ENCODE data around the gene WDR77. TPM values are rescaled to one million over a fixed set of nuclear protein-coding genes. Genes with fewer than 3 reads are reported as not detected.

The WDR77 gene
- total RNA-seq, 1 experiment from 2014 or later, result 46.1 TPM

DNA sequence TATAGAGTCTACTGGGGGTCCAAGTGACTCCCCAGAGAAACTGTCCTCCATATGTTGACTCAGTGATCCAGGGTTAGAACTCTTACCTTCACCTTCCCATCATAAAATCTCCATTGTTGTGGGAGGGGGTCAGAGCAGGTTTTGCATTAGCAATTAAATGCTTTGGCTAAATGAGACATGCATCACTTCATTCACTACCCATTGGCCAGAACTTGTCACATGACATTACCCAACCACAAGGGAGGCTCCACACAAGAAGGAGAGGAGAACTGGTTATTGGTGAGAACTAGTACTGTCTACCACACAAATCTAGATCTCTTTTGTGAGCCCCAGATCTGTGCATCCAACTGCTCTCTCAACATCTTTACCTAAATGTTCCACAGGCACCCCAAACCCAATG is 20.5 kb upstream of the WDR77 start:
- no peak for DNase-seq (ENCODE audit: low spot score)

DNA sequence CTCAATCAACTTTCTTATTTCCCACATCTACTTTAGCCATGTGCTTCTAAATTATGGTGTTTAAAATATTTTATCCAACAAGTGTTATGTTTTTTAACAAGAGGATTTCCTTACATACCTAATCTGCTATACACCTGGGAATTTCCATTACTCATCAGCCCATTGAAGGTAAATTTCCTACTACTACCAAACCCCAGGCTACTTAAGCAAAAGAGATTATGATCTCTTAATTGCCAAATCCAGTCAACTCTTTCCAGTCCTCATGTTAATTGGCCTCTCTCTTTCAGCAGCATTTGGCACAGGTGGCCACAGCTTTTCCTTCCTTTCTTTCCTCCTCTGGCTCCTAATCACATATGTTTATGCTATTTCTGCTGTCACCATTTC is 19.7 kb upstream of the WDR77 start:
- DNase-seq (ENCODE audit: low spot score), result no peak

DNA sequence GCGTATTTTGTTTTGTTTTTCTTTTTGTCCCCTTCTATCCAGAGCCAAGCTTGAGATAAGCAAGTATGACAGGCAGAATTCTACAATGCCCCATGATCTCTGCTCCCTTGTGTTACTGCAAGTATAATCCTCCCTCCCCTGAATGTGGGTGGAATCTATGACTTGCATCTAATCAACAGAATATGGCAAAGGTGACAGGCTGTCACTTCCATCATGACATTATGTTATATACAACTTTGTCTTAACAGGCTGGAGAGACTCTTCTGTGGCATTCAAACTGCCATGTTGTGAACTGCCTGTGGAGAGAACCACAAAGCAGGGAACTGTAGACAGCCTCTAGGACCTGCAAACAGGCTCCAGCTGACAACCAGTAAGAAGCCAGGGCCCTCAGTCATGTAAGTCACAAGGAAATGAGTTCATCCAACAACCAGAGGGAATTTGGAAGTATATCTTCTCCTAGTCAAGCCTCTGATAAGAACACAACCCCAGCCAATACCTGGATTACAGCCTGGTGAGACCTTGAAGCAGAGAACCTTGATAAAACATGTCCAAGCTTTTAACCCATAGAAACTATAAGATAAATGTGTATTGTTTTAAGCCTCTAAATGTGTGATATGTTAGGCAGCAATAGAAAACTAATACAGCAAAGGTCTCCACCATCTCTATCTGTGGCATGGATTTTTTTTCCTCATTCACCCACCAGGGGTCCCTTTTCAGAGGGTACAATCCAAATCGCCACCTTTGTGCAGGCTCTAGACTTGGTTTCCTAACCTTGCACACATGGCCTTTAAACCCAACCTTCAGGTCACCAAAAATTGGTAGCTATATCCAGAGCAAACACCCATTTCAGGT is 19.0 kb upstream of the WDR77 start:
- DNase-seq (ENCODE audit: low spot score), result no peak

DNA sequence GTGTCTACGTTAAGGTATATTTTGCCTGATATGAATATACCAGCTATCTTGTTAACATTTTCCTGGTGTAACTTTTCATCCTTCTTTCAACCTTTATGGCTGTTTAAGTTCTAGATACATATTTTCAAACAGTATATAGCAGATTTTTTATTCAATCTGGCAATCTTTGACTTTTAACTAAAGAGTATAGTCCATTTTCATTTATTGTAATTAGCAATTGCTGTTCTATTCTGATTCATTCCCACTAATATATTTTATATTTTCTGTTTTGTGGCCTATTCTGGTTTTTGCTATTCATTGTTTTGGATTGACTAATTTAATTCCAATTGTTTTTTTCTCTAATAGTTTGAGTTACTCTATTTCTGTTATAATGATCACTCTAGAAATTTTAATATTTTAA is 17.4 kb upstream of the WDR77 start:
- no peak for DNase-seq (ENCODE audit: low spot score)

DNA sequence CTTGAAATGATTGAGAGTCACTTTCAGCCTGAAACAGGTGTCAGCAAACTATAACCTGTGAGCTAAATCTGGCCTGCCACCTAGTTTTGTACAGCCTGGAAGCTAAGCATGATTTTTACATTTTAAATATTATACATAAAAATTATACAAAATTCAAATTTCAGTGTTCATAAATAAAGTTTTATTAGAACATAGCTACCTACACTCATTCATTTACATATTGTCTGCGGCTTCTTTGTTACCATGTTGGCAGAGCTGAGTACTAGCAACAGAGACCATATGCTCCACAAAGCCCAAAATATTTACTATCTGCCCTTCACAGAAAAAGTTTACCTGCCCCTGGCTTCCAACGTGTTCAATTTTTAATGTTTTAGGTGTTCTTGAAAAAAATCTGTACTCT is 16.7 kb upstream of the WDR77 start:
- no peak for DNase-seq (ENCODE audit: low spot score)

DNA sequence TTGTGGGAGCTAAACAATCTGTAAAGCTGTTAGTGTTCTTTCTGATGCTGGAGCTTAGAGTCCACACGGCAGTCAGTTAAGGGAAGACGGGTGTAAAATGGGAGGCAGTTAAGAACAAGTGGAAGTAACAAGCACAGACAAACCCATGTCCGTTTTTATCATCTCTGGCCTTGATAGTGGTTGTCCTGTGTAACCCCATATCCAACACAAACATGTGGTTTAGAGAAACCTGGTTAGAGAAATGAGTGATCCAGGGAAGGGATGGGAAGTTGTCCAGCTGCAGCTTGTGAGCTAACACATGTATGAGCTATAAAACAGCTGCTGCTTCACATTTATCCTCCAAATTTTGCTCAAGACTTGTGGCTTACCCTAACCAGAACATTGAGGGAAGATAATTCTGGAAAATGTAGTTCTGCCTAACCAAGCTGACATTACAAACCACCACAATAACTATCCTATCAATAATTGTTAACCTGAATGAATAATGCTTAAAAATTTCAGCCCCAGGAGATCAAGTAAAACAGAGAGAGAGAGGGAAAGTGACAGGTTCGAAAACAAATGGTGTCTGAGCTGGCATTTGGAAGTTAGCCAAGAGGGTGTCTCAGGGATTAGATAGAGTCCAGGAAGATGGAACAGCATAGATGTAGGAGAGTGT is 14.1 kb upstream of the WDR77 start:
- DNase-seq (ENCODE audit: low spot score), result peak; percentile 78

DNA sequence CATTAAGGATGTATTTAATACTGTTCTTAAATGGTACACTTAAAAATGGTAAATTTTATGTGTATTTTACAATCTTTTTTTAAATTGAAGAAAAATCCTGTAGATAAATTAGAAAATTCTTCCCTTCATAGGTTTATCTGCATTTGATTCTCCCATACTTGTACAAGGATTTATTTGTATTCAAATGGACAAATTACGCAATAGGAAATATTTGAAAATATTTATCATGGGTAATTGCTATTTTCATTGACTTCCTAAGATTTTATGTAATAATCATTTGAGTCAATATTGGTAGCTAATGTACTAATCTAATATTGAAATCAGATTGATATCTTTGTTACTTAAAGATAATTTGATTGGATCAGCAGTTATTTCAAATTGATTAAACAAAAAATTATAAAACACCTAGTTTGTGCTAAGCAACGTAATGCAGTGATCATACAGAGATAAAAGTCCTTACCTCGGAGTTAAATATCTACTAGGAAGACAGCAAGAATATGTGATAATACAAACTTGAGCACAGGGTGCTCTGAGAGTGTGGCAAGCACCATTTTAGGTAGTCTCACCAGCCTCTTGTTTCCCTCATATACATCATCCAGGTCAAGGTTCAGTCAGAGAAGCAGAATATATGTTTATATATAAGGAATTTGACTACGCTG is 13.4 kb upstream of the WDR77 start:
- no peak for DNase-seq (ENCODE audit: low spot score)

DNA sequence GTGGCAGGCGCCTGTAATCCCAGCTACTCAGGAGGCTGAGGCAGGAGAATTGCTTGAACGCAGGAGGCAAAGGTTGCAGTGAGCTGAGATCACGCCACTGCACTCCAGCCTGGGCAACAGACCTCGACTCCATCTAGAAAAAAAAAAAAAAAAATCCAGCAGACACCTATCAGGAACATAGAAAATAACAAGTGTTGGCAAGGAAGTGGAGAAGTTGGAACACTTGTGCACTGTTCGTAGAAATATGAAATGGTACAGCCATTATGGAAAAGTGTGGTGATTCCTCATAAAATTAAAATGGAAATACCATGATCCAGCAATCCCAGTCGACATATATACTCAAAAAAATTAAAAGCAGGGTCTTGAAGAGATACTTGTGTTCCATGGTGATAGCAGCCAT is 12.7 kb upstream of the WDR77 start:
- no peak for DNase-seq (ENCODE audit: low spot score)

DNA sequence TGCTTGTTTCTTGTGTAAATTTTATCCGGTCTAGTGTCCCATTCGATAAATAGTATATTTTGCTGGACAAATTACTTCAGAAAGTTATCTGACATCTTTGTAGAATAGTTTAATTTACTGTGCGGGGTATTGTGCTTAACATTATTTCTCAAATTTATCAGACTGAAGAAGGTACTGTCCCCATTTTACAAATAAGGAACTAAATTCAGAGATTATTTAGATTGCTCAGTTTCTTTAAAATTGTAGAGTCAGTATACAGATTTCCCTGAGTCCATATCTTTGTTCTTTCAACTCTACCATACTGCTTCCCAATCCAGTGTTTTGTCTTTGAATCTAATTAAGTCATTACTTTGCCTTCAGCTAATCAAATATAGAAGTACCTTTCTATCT is 6.6 kb upstream of the WDR77 start:
- no peak for DNase-seq (ENCODE audit: low spot score)

DNA sequence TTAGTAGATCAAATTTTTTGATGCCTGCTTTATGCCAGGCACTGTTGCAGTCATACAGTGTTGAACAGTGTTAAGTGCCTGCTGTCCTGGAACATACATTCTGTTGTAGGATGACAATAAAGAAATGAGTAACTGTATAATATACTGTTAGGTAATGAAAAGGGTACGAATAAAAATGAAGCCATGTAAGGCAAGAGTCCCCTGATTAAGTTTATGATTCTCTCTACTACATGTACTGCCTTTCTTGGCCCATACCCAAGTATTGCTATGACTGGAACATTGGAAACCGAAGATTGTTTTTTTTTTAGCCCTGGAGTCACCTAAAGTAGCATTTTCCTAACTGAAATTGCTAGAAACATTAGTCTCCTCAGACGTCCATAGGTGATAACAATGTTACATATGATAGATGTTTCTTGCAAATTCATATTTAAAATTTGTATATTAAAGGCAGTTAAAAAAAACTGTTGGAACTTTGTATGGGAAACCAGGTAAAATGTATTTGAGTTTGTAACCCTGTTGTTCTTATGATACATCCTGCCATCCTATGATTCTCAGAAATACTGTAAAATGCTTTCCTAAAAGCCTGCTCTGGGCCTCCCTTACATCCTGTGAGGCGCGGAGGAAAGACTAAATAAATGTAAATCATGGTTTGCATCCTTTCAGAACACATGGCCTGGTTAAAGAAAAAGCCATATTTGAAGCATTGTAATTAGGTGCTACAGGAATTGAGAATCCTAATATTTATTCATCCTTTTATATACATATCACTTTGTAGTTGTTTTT is 6.0 kb upstream of the WDR77 start:
- no peak for DNase-seq (ENCODE audit: low spot score)

DNA sequence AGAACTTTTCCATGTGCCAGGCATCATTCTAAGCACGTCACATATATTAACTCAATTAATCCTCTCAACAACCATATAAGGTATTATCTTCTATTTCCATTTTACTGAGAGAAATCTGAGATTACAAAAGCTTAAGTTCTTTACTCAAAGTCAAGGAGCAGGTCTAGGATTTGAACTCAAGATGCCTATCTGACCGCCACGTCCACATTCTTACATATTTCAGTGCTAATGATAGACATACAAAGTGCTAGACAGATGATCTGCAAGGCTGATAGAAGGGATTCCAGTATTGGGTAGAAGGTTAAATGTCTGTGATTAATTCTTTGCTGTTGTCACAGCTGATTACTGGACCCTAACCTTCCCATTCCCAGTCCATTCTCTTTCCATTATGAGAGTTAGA is 4.7 kb upstream of the WDR77 start:
- DNase-seq (ENCODE audit: low spot score), result no peak

DNA sequence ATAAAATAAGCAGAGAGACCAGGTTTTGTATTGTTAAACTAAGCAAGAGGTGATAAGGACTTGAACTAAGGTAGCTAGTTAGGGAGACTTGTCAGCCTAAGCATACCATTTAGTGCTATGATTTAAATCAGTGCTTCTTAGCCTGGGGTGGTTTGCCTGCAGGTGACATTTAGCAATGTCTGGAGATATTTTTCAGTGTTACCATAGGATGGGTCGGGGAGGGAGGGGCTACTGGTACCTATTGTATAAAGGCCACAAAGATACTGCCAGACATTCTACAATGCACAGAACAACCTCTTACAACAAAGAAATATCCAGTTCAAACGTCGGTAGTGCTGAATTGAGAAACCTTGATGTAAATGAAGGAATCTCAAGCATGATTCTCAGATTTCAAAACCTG is 3.5 kb upstream of the WDR77 start:
- no peak for DNase-seq (ENCODE audit: low spot score)

DNA sequence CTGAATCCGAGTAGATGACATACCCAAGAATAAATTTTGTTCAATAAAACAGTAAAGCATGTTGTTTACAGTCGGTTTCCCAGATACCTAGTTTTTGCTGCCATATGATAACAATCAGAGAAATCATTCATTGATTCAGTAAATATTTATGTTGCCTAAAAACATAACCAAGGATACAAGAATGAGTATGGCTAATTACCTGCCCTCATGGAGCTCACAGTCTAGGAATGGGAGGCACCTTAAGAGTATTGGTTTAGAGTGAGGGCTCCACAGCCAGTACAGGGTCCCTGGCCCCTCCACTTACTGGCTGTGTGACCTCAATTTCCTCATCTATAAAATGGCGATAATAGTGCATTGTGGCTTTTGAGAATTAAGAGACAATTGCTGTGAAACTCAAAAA is 1.1 kb upstream of the WDR77 start:
- no peak for DNase-seq (ENCODE audit: low spot score)

DNA sequence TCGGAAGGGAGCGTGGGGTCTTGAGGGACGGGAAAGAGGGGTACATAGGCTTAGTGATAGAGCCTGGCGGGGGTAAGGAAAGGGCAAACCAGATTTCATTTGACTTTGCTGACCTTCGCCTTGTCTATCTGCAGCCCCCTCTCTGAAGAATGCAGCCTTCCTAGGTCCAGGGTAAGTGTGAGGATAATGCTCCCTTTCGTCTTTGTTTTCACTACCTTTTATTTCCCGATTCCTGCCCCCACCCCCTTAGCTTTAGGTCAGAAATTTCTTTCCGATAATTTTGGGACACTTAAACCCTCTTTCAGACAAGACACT is 604 bp upstream of the WDR77 start:
- DNase-seq (ENCODE audit: low spot score), result no peak

DNA sequence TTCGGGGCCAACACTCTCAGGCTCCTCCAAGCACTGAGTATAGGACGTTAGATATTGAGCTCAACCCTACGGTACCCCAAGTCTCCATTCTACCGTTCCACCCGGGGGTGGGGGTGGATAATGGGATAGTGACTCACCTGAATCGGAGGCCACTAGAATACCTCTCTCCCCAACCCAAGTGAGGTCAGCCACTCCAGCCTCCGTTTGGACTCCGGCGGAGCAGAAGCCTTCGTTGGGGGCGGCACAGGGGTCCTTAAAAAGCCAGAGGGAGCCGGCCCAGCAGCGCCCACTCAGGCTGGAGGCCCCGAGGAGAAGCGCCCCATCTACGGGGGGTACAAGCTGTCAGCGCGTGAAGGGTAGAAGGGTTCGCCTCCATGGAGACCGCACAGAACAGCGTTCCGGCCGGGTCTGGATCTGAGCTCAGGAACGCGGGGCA is 556 bp downstream of the WDR77 start:
- DNase-seq (ENCODE audit: low spot score), result peak; percentile 19

DNA sequence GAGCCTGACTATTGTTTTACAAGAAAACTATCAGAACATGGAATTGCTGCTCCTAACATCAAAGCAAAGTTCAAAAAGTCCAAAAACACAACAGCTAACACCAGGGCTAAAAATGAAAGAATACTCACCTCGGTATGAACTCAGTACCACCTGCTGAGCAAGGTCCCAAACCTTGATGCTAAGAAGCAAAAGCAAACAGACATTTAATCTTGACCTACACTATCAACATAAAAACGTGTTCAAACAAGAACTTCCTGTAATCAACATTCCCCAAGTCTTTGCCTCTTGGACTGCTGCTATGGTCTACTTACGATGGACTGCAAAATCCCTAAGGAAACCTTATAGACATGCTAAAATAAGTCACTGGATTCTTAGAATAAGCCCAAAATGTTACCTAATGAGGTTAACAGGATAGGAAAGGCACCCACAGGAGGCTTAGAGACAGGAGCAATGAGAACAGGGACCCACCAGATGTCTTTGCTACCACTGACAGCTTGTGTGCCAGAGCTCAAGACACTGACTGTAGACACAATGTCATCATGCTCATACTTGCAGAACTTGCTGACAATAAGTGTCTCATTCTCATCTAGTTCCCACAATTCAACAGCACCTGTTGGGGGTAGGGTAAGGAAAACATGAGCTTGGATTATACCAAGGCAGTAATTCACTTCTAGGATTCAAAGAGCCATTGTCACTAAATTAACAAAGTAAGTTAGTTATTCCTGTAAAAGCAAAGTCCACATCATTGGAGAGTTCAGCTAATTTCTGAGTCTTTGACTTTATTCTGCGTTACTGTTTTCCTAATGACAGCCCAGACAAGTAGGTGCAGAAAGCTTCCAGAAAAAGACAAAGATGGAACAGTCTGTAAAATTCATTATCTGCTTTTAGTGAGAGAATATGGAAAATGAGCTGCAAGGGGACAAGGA is 1.8 kb downstream of the WDR77 start:
- DNase-seq (ENCODE audit: low spot score), result no peak

DNA sequence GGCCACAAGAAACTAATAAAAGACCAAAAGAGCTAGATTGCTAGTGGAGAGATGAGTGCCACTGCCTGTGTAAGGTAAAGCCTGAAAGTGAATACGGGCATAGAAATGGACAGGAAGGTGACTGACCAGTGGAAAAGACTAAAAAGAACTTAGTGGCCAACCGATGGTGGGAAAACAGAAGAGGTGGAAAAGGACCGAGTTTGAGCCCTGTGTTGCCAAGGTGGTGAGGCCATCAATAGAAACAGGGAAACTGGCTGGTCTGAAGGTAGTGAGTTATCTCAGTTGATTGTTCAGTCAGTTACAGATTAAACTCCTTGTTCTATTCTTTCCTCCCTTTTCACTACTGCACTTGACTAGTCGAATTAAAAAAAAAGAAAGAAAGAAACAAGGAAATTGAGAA is 2.5 kb downstream of the WDR77 start:
- DNase-seq (ENCODE audit: low spot score), result no peak

DNA sequence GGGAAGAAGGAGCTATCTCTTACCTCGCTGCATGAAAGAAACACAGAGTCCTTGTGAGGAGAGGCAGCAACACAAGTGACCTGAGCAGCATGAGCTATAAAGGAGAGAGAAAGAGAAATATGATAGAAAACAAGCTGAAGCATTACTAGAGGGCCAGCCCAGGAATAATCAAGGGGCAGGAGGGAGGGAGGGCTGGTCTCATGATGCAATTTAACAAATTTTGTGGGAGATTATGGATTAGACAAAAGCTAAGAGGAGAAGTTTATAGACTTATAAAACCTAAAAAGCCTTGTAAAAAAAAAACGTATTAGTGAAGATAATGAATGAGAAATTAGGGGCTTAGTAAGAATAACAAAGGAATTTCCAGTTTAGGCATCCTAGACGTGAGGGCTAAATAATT is 5.0 kb downstream of the WDR77 start:
- DNase-seq (ENCODE audit: low spot score), result no peak

DNA sequence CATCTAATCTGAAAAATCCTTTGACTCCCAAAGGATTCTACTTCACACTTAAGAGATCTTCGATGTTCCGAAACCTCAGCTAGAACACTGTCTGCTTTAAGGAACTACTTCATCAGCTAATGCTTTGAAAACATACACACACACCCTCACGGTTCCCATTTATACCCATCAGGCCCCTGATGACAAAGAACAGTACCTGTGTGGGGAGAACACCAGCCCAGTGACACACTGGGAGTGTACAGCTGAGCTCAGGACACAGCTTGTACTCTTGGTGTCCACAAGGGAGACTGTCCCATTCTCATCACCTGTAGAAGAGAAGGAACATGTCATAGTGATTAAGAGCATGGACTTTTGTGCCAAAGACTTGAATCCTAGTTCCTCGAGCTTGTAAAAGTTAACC is 6.6 kb downstream of the WDR77 start:
- DNase-seq (ENCODE audit: low spot score), result no peak

DNA sequence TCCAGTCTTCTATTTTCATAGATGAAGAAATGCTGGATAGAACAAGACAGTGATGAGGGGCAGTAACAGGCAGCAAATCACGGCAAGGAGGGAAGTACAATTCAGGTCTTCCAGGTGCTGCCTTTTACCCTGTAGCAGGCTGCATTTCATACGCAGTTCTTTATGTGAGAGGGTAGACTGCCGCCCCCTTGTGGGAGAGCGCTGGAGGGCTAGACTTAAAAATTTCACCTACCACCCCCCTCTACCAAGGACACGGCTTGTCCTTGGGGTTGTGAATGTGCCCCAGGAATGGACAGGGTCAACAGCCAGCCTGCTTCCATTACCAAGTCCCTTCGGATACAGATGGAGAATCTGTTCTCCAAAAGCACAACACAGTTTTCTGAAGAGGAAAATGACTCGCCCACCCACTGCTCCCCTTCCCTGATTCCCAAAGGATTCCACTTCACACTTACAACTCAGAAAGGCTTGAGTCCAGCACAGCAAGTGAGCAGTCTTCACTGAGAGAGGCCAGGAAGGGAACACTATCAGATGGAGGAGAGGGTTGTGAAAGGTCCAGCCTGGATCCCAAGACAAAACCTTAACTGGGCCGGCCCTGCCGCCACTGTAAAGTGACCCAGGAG is 7.4 kb downstream of the WDR77 start:
- DNase-seq (ENCODE audit: low spot score), result peak; percentile 8

Data from A172 (cell line).